A673 (cell line): ENCODE data around the gene DMRTC2. TPM values are rescaled to one million over a fixed set of nuclear protein-coding genes. Genes with fewer than 3 reads are reported as not detected.
A peak's percentile ranks its signal among the peaks of the same experiment; 100 is the strongest.

ENCODE experiments used
- BruUV-seq: library from RNA; stranded (reverse); fragments of 400-500 nt; replicated peaks from 2 replicates; lab custom pipeline; 2021; lab: Mats Ljungman, UMichigan
- CTCF ChIA-PET: fragments of 300-600 bp; sonication (Branson Sonifier 250); formaldehyde crosslinking; loops from one replicate; lab custom pipeline; 2022; ENCODE audit warnings: antibody characterized with exemption; lab: Charles Lee
- POLR2A ChIA-PET: fragments of 300-600 bp; sonication (Branson Sonifier 250); formaldehyde crosslinking; loops from one replicate; lab custom pipeline; 2022; ENCODE audit warnings: antibody characterized with exemption; ENCODE audit not compliant: low non-redundant PET; lab: Charles Lee
- DNase-seq: peaks from one replicate; pipeline ENCODE4 v3.0.0-alpha.2; 2015; ENCODE audit warnings: low spot score
- H3K27ac ChIP-seq: fragments of 200-600 bp; sonication (generic); 2 replicates; pipeline ENCODE4 v1.5.1; 2016; ENCODE audit warnings: mixed run types, low read depth, mild to moderate bottlenecking, mixed read lengths, antibody characterized with exemption, low read length; ENCODE audit not compliant: poor library complexity, severe bottlenecking
- H3K27me3 ChIP-seq: fragments of 200-600 bp; sonication (generic); replicated peaks from 2 replicates; pipeline ENCODE4 v1.6.1; 2017; ENCODE audit warnings: mixed run types, low read depth, mild to moderate bottlenecking, mixed read lengths, antibody characterized with exemption, low read length; ENCODE audit not compliant: insufficient read depth, poor library complexity
- H3K36me3 ChIP-seq: fragments of 200-600 bp; sonication (generic); 2 replicates; pipeline ENCODE4 v1.6.1; 2016; ENCODE audit warnings: mixed run types, mild to moderate bottlenecking, mixed read lengths, antibody characterized with exemption, low read length; ENCODE audit not compliant: insufficient read depth, poor library complexity, severe bottlenecking
- H3K4me1 ChIP-seq: fragments of 200-600 bp; sonication (generic); 2 replicates; pipeline ENCODE4 v1.6.1; 2017; ENCODE audit warnings: mixed run types, mild to moderate bottlenecking, mixed read lengths, antibody characterized with exemption, low read length; ENCODE audit not compliant: insufficient read depth, poor library complexity, severe bottlenecking
- H3K4me3 ChIP-seq: fragments of 200-600 bp; sonication (generic); 2 replicates; pipeline ENCODE4 v1.5.1; 2016; ENCODE audit warnings: low read depth, mixed run types, mild to moderate bottlenecking, mixed read lengths, low read length; ENCODE audit not compliant: poor library complexity, severe bottlenecking
- H3K9me3 ChIP-seq: fragments of 200-600 bp; sonication (generic); 2 replicates; pipeline ENCODE4 v1.6.1; 2016; ENCODE audit warnings: mixed run types, low read depth, mild to moderate bottlenecking, mixed read lengths, antibody characterized with exemption, low read length; ENCODE audit not compliant: poor library complexity, severe bottlenecking
- EZH2 ChIP-seq: fragments of 200-600 bp; sonication (generic); IDR thresholded peaks from 2 replicates; pipeline ENCODE4 v1.6.1; 2017; ENCODE audit warnings: borderline replicate concordance, low read depth, mild to moderate bottlenecking, mixed read lengths, antibody characterized with exemption, low read length; ENCODE audit not compliant: poor library complexity, severe bottlenecking
- intact Hi-C: fragments of 100-400 bp; cut with micrococcal nuclease; formaldehyde crosslinking; loops from one replicate; pipeline ENCODE4 v1.10.0; 2022; ENCODE audit not compliant: unreplicated experiment
- total RNA-seq: library from RNA; stranded (reverse); gene quantifications from 2 replicates; pipeline ENCODE4 v1.2.3, GENCODE V29; 2021
- TF ChIP-seq, protein P1 (sequence below): fragments of 300-800, 200-600 bp; sonication (generic); conservative IDR thresholded peaks from 2 replicates; pipeline ENCODE4 v1.5.1; 2017; ENCODE audit warnings: low read depth, mild to moderate bottlenecking, antibody characterized with exemption, low read length, moderate library complexity, mixed read lengths

DMRTC2 gene
- total RNA-seq, 1 experiment from 2014 or later: not detected

DNA sequence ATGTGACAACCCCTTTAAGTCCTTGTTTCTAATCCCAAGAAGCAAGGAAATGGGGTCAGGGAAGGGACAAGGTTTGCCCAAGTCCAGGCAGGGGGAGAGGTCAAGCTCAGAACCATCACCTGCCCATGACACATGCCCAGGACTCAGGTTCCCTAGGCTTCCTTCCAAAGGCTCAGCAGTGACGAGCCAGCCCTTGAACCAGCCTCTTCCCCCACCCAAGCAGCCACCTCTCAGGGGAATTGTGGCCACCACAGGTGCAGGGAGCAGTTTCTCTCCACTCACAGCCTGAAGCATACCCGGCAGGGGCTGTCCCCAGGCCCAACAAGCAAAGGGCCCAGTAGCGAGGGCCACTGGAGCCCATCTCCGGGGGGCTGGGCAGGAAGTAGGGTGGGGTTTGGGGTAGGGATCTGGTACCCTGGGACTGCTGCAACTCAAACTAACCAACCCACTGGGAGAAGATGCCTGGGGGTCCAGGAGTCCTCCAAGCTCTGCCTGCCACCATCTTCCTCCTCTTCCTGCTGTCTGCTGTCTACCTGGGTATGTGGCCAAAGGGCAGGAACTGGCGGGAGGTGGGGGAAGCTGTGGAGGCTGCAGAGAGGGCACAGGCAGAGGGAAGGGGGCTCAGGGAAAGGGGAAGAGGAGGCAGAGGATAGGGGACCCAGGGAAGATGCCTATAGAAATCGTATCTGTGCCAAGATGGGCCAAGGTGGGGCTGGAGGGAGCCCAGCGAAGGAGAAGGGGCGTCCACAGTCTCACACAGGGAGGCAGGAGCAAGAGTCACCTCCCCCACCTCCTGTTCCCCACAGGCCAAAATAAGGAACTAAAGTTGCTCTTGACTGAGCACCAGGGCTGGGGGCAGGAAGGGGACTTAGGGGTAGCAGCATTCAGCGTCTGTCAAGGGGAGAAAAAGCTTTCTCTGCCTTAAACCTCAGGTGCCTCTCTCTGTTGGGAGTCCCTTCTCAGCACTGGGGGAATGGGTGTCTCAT is 32.3 kb downstream of the DMRTC2 start, which contains the start of gene CD79A:
CD79A (plus strand) TSS at position 433 of the 986 bp plus-strand sequence; CDS start at position 459, 26 bp downstream.
- Histone ChIP-seq H3K4me3 (no peak within 1 kb of the TSS), H3K27ac (peak within 1 kb of the TSS; percentile 65), H3K27me3 (no peaks in the 10 kb centered on the region), H3K9me3 (no peaks in the 10 kb centered on the region), H3K36me3 (peaks cover 9% of the 10 kb centered on the region), H3K4me1 (peaks cover 58% of the 10 kb centered on the region)
- DNase-seq: no peak
- ChIA-PET CTCF (no interaction called here), POLR2A (no interaction called here)
- intact Hi-C loops: no loop called here
- no TSS peak for BruUV-seq
- TF ChIP-seq, protein P1, sequence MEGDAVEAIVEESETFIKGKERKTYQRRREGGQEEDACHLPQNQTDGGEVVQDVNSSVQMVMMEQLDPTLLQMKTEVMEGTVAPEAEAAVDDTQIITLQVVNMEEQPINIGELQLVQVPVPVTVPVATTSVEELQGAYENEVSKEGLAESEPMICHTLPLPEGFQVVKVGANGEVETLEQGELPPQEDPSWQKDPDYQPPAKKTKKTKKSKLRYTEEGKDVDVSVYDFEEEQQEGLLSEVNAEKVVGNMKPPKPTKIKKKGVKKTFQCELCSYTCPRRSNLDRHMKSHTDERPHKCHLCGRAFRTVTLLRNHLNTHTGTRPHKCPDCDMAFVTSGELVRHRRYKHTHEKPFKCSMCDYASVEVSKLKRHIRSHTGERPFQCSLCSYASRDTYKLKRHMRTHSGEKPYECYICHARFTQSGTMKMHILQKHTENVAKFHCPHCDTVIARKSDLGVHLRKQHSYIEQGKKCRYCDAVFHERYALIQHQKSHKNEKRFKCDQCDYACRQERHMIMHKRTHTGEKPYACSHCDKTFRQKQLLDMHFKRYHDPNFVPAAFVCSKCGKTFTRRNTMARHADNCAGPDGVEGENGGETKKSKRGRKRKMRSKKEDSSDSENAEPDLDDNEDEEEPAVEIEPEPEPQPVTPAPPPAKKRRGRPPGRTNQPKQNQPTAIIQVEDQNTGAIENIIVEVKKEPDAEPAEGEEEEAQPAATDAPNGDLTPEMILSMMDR: no peak
- TF ChIP-seq EZH2: no peak

DNA sequence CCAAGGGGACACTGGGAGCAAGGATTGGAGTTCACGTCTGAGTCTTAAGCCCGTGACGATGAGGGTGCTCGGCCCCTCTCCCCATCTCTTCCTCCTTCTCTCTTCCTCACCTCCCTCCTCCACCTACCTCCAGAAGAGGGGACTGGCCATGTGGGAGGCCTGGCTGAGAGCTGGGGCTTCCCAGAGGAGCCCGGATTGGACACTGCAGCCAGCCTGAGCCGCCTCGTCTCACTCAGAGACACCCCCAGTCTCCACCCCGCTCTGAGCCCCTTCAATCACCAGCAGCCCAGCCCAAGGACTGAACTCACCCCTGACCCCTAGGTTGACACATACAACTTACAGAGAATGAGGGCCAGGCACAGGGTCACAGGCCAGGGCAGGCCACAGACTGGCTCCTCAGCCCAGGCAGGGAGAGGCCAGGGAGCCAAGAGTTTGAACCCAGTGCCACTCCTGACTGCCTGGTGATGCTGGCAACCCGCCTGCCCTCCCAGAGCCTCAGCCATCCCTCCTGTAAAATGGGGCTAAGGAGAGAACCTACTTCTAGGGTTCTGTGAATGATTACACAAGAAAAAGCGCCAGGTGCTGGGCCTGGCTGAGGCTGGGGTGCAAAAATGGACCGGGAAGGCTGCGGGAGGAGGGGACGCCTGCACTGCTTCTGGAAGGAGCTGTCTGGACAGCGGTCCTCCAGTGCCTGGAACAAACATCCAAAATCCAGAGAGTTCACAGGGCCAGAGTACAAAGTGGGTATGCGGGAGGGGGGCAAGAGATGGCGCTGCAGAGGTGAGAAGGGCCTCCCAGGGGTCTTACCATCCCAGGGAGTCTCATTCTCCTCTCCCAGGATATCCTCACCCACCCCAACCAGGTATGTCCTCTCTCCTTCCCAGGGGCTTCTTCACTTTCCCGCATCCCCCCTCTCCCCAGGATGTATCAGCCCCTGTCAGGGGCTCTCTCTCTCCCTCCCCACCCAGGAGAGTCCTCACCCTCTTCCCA is 33.4 kb downstream of the DMRTC2 start:
- POLR2A ChIA-PET: no interaction called here
- CTCF ChIA-PET: no interaction called here
- Histone ChIP-seq H3K4me1 (peaks cover 65% of the 10 kb centered on the region), H3K4me3 (no peak overlapping the region), H3K27me3 (no peaks in the 10 kb centered on the region), H3K9me3 (no peaks in the 10 kb centered on the region), H3K36me3 (no peaks in the 10 kb centered on the region), H3K27ac (peak overlapping the region; percentile 65)
- TF ChIP-seq, protein P1: no peak
- TF ChIP-seq EZH2: no peak
- DNase-seq: no peak
- no TSS peak for BruUV-seq
- intact Hi-C loops: no loop called here

DNA sequence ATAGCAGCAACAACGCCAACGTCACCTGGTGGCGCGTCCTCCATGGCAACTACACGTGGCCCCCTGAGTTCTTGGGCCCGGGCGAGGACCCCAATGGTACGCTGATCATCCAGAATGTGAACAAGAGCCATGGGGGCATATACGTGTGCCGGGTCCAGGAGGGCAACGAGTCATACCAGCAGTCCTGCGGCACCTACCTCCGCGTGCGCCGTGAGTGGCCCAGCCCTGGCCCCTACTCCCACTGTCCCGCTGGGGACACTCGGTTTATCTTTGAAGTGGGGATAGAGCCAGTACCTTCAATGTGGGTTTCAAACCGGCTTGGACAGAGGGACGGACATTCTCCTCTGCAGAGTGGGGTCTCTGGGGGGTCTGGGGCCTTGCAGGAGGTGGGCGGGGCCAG is 34.2 kb downstream of the DMRTC2 start:
- POLR2A ChIA-PET: no interaction called here
- H3K27ac ChIP-seq: peak overlapping the region; percentile 90
- no peak overlapping the region for H3K4me3 ChIP-seq
- CTCF ChIA-PET: no interaction called here
- no peaks in the 10 kb centered on the region for H3K36me3 ChIP-seq
- TF ChIP-seq EZH2: no peak
- TF ChIP-seq, protein P1: no peak
- no peak for DNase-seq
- BruUV-seq: no TSS peak
- no peaks in the 10 kb centered on the region for H3K27me3 ChIP-seq
- intact Hi-C loops: no loop called here
- H3K9me3 ChIP-seq: no peaks in the 10 kb centered on the region
- H3K4me1 ChIP-seq: peaks cover 65% of the 10 kb centered on the region
